ENCODE measurements around the gene COLEC12. TPM values are rescaled to one million over a fixed set of nuclear protein-coding genes. Genes with fewer than 3 reads are reported as not detected.

Gene COLEC12
- total RNA-seq, 1 donor from 2014 or later = 157 TPM

DNA sequence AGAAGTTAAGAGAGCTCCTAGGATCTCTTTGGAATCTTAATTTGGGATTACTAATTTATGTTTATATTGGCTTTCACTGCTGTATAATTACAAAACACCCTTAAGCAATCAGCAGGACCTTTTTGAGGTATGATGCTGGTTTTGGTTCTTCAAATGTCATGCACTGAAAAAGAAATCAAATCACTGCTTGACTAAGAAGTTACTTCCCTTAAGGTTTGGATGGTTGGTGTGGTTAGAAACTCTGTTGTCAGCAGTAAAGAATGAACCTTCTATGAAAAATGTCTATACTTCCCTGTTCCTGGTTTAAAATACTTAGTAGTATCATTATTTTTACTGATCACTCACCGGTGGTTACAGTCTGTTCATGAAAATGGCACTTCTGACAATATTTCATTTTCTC lies 5.5 kb downstream of the COLEC12 start:
- TF ChIP-seq, protein P1, sequence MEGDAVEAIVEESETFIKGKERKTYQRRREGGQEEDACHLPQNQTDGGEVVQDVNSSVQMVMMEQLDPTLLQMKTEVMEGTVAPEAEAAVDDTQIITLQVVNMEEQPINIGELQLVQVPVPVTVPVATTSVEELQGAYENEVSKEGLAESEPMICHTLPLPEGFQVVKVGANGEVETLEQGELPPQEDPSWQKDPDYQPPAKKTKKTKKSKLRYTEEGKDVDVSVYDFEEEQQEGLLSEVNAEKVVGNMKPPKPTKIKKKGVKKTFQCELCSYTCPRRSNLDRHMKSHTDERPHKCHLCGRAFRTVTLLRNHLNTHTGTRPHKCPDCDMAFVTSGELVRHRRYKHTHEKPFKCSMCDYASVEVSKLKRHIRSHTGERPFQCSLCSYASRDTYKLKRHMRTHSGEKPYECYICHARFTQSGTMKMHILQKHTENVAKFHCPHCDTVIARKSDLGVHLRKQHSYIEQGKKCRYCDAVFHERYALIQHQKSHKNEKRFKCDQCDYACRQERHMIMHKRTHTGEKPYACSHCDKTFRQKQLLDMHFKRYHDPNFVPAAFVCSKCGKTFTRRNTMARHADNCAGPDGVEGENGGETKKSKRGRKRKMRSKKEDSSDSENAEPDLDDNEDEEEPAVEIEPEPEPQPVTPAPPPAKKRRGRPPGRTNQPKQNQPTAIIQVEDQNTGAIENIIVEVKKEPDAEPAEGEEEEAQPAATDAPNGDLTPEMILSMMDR (IDR thresholded peaks at IDR 0.05; ENCODE audit: unreplicated experiment) = no peak
- no peak overlapping the region for H3K27ac Mint-ChIP-seq (ENCODE audit: unreplicated experiment)
- peak overlapping the region; percentile 7 for H3K4me3 Mint-ChIP-seq (ENCODE audit: unreplicated experiment)
- no peak for DNase-seq (ENCODE audit: low spot score)
- no peaks in the 10 kb centered on the region for H3K9me3 Mint-ChIP-seq (ENCODE audit: unreplicated experiment)
- H3K4me1 Mint-ChIP-seq (ENCODE audit: unreplicated experiment) = peaks cover 47% of the 10 kb centered on the region
- H3K36me3 Mint-ChIP-seq (ENCODE audit: low read depth, unreplicated experiment) = peaks cover 15% of the 10 kb centered on the region
- peaks cover 11% of the 10 kb centered on the region for H3K27me3 Mint-ChIP-seq (ENCODE audit: unreplicated experiment)

DNA sequence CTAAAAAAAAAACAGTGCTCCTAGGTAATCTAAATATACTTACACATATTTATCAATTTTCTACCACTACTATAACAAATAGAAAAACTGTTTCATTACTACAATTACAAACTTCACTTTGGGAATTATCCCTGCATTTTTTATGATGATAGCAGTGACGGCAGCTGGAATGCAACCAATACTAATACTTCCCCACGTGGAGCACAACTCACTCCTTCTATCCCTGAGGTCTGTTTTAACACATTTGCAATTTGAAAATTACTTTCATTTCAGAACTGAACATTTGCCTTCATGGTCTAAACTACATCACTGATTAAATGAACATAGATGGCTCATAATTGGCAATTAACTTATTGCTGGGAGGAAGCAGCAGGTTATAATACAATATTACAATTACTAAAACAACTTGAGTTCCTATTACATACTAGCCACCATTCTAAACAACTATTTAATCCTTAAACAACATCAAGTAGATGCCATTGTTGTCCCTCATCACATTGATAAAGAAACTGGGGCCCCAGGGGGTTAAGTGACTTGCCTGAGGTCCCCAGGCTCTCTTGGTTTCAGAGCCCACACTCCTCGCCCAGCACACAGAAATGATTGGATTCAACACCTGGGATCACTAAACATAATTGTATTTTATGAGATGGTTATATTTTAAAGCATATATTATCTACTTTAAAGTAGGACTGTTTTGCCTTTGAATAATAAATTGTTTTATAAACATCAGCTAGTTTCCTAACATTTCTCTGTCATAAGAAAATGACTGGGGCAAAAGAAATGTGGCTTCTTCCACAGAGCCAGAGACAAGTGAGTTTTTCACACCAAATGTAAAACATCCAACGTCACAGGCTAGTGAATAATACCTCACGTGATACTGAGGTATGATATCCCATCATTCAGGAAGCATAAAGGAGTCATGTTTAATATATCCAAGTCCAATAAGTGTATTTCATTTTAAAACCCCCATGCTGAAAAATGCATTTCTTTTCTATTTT lies 6.2 kb downstream of the COLEC12 start:
- DNase-seq (ENCODE audit: low spot score) = no peak
- peaks cover 15% of the 10 kb centered on the region for H3K36me3 Mint-ChIP-seq (ENCODE audit: low read depth, unreplicated experiment)
- no peak overlapping the region for H3K4me3 Mint-ChIP-seq (ENCODE audit: unreplicated experiment)
- H3K27me3 Mint-ChIP-seq (ENCODE audit: unreplicated experiment) = peaks cover 7% of the 10 kb centered on the region
- H3K27ac Mint-ChIP-seq (ENCODE audit: unreplicated experiment) = no peak overlapping the region
- peaks cover 48% of the 10 kb centered on the region for H3K4me1 Mint-ChIP-seq (ENCODE audit: unreplicated experiment)
- TF ChIP-seq, protein P1 (IDR thresholded peaks at IDR 0.05; ENCODE audit: unreplicated experiment) = no peak
- no peaks in the 10 kb centered on the region for H3K9me3 Mint-ChIP-seq (ENCODE audit: unreplicated experiment)

DNA sequence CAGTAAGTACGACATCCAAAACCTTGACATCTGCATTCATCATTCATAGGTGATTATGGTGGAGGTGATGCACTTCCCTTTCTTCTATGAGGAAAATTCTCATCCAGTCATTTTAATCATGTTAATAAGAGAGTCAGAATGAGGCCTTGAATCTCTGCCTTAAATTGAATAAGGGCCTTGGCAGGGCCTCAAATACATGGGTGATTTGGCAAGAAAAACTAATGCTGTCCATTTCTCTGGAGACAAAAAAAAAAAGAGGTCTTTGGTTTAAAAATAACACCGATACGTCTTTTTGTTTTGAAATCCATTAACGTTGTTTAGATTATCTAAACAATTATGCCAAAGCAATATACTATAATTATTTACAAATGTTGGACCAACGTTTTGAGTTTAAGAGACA lies 8.1 kb downstream of the COLEC12 start:
- DNase-seq (ENCODE audit: low spot score) = no peak
- no peak overlapping the region for H3K4me3 Mint-ChIP-seq (ENCODE audit: unreplicated experiment)
- H3K9me3 Mint-ChIP-seq (ENCODE audit: unreplicated experiment) = no peaks in the 10 kb centered on the region
- H3K27ac Mint-ChIP-seq (ENCODE audit: unreplicated experiment) = no peak overlapping the region
- H3K36me3 Mint-ChIP-seq (ENCODE audit: low read depth, unreplicated experiment) = peaks cover 8% of the 10 kb centered on the region
- no peaks in the 10 kb centered on the region for H3K27me3 Mint-ChIP-seq (ENCODE audit: unreplicated experiment)
- H3K4me1 Mint-ChIP-seq (ENCODE audit: unreplicated experiment) = peaks cover 41% of the 10 kb centered on the region
- TF ChIP-seq, protein P1 (IDR thresholded peaks at IDR 0.05; ENCODE audit: unreplicated experiment) = no peak

DNA sequence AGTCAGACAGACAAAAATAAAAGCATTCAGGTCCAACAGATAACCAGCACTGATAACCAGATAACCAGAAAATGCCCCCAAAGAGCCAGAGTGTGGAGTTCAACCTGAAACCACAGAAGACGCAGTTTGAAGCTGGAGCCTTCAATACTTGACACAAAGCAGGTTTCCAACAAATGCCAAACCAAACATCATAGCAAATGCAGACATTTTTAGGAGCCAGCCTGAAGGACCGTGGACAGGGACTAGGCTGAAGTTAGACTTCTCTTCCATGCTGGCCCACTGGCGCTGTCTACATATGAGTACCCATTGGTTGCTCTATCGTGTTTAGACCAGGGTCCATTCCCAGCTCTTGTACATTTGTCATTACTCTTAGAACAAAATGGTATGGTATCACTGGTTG lies 9.9 kb downstream of the COLEC12 start:
- TF ChIP-seq, protein P1 (IDR thresholded peaks at IDR 0.05; ENCODE audit: unreplicated experiment) = no peak
- Mint-ChIP-seq H3K27ac (ENCODE audit: unreplicated experiment) (peak overlapping the region; percentile 39), H3K4me1 (ENCODE audit: unreplicated experiment) (peaks cover 34% of the 10 kb centered on the region), H3K27me3 (ENCODE audit: unreplicated experiment) (no peaks in the 10 kb centered on the region), H3K4me3 (ENCODE audit: unreplicated experiment) (no peak overlapping the region), H3K36me3 (ENCODE audit: low read depth, unreplicated experiment) (peaks cover 18% of the 10 kb centered on the region), H3K9me3 (ENCODE audit: unreplicated experiment) (no peaks in the 10 kb centered on the region)
- DNase-seq (ENCODE audit: low spot score) = no peak

DNA sequence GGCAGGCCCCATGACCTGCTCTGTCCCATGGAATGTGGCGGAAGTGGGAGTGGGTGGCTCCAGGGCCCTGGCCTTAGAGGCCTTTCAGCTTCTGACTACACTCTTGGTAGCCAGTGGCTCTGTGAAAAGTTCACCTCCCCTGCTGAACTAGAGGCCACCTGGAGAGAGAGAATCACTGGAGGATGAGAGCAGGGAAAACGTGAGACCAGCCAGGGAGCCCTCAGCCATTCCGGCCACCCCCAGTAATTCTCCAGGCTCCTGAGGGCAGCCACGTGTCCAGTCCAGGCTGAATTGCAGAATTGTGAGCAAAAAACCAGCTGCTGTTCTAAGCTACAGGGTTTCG lies 10.5 kb downstream of the COLEC12 start:
- no peak overlapping the region for H3K27ac Mint-ChIP-seq (ENCODE audit: unreplicated experiment)
- H3K27me3 Mint-ChIP-seq (ENCODE audit: unreplicated experiment) = no peaks in the 10 kb centered on the region
- H3K36me3 Mint-ChIP-seq (ENCODE audit: low read depth, unreplicated experiment) = peaks cover 23% of the 10 kb centered on the region
- peaks cover 37% of the 10 kb centered on the region for H3K4me1 Mint-ChIP-seq (ENCODE audit: unreplicated experiment)
- TF ChIP-seq, protein P1 (IDR thresholded peaks at IDR 0.05; ENCODE audit: unreplicated experiment) = no peak
- no peak for DNase-seq (ENCODE audit: low spot score)
- H3K4me3 Mint-ChIP-seq (ENCODE audit: unreplicated experiment) = no peak overlapping the region
- no peaks in the 10 kb centered on the region for H3K9me3 Mint-ChIP-seq (ENCODE audit: unreplicated experiment)

Data from endothelial cell (in vitro differentiated cells).